SIG-M5 treated with dmso at 0.1 percent for 504 hours (cell line): Measurements from ENCODE around the gene ADARB2.

Experiments used
- DNase-seq: peaks from one replicate; lab custom pipeline; 2025; ENCODE audit not compliant: unreplicated experiment; lab: John Stamatoyannopoulos, UW

ADARB2 gene

DNA sequence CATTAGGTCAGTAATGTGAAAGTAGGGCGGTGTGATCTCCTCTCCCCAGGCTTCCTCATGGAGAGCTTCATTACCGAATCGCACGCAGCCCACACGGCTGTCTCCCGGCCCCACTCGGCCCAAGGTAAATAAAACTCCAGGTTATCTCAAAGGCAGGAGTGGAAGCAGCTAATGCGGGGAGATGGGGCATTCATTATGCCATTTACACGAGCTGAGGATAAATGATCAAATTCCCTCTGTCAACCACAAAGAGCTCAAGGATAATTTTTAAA is 93.5 kb downstream of the ADARB2 start:
- no peak for DNase-seq

DNA sequence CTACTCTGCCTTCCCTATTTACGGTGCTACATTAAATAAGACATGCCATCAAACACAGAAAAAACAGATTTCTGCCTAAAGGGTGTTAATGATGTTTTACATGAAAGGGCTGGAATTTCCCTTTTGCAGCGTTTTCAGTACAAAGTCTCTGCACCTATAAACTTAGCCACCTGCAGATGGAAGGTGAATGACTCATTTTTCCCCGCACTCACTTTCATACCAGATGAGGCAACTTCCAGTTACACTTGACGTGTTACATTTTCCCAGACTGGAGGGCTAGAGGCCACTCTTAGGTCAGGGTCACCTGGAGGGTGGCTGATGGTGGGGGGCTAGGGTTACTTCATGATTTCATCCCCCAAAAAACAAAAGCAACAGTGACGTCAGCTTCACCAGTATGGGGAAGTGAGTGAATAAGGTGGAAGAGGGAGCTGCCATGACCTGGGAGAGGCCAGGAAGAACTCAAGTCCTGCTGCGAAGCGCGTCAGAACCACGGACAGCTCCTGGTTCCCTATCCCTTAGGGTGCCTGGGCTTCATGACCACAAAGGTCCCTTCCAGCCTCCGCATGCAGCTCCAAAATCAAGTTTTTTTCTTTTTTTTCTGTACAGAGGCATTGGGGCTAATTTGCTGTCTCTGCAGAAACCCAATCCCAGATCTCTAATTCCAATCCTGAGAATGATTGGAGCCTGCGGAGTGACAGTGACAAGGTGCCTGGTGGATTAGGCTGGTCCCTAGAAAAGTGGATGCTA is 94.0 kb downstream of the ADARB2 start:
- DNase-seq = peak; percentile 20

DNA sequence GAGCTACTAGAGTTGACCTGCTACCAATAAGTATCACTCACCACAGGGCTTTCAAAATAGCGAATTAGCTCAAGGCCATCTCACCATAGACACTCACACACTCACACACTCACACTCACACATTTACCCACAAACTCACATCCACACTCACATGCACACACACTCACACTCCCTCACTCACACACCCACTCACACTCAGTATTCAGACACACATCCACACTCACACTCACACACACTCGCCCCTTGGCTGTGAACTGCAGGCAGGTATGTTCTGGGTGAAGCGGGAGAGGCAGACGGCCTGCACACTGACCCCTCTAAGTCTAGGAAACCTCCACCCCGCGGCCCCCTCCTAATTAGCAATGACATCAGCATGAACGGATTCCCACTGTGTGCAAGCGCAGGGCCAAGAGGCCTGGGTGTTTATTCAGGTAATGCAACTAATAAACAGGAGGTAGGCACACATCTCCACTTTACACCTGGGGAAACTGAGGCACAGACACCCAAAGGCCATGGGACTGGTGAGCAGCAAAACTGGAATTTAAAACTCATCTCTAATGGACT is 94.6 kb downstream of the ADARB2 start:
- DNase-seq = no peak

DNA sequence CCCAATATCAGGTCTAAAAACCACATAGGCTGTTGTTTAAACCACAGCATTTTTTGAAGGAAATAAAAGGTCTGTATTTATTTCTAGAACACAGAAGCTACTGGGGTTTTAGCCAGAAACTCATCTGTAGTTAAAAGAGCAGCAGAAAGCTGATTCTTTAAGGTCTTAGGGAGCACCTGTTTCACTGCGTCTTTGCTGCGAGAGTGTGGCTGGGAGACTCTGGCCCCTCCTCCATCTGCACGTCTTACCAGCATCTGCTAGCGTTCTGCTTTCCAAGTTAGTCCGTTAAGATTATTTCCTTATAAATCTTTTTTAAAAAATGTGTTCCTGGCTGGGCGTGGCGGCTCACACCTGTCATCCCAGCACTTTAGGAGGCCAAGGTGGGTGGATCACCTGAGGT is 95.9 kb downstream of the ADARB2 start:
- no peak for DNase-seq

DNA sequence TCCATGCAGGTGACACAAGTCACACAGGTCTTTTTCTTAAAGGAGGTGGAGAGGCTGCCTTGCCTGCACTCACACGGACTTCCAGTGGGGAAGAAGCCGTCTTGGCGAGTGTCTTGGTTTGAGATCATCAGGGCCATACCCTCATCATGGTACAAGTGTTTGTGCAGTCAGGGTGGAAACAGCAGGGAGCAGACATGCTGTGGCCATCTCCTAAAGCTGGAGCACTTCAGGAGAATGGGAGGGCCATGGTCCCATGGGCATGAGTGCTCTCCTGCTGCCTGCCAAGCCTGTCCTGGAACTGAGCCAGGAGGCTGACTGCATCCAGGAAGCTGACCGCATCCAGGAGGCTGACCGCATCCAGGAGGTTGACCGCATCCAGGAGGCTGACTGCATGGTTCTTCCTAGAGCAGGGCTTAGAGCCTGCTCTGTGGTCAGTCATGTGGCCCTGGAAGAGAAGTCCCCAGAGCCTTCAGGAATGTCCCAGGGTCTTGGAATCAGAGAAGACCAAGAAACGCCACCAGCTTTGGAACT is 98.4 kb downstream of the ADARB2 start:
- no peak for DNase-seq

DNA sequence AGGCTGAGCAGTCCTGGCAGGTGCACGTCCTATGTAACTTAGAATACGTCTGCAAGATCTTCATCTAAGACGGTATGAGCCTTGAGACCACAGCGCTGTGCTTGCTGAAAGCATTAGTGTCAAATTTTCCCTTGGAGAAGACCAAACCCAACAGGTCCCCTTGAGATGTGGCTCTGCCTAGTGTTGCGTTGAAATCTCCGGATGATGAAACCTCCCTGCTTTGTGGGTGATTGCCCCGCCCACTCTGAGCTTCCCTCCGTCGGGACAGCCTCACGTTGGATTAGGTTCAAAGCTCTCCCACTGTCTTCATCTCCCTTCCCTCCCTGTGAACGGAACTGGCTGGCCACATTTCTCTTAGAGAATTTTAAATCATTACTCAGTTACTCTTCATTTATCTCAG is 102.0 kb downstream of the ADARB2 start:
- no peak for DNase-seq

DNA sequence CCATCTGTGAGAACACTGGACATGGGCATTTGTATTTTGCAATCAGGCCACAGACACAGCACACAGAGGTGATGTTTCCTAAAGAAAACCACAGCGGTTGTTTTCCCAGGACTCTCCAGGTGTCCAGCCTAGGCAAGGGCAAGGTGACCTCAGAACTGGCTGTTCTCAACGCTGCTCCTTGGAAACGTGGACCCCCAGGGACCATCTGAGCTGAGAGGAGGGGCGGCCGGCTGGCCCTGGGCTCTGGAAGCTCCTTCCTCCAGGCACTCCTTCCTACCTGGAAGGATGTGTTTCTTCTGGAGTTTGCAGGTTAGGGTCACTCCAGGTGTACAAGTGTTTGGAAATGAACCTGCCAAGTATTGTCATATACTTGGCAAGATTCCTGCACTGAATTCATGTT is 103.1 kb downstream of the ADARB2 start:
- no peak for DNase-seq

DNA sequence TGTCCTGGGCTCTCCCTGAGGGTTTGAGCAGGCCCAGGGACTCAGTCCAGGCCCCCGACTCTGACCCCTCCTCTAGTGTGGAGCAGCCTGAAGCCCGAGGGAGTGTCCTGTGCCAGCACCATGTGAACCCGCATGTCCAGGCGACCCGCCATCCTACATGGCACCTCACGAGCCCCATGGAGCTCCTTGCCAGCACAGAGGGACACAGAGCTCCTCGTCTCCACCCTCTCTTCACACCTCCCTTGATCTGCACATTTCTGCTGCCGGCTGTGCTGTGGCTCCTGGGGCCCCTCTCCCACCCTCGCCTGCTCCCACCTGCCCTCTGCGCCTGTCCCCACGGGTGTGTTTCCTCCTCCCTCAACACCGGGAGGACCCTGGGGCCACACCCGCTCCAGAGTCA is 103.5 kb downstream of the ADARB2 start:
- DNase-seq = no peak

DNA sequence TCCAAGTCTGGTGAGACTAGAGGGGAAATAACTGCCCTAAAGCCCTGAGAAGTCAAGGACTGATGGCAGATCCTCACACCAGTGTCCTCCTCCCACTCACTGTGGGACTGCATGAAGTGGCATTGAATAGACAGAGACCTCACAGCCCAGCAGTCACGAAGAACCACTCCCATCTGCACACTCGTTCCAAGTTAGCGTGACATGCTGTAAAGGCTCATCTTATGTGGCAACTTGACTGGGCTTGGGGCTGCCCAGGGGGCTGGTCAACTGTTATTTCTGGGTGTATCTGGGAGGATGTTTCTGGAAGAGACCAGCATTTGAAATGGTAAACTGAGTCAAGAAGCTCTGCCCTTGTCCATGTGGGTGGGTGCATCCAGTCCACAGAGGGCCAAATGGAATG is 104.7 kb downstream of the ADARB2 start:
- DNase-seq = no peak

DNA sequence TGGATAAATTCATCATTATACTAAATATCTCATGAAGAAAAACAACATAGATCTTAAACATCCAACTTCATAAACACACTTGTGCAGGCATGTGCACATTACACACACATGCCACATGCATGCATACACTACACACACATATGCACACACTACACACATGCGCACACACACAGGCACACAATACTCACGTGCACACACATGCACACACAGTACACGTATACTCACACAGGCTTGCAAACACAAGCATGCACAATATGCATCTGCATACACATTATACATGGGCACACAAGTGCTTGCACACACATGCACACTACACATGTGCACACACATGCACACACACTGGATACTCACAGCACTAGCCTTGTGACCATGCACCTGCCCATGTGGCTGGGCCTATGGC is 105.2 kb downstream of the ADARB2 start:
- DNase-seq = no peak

DNA sequence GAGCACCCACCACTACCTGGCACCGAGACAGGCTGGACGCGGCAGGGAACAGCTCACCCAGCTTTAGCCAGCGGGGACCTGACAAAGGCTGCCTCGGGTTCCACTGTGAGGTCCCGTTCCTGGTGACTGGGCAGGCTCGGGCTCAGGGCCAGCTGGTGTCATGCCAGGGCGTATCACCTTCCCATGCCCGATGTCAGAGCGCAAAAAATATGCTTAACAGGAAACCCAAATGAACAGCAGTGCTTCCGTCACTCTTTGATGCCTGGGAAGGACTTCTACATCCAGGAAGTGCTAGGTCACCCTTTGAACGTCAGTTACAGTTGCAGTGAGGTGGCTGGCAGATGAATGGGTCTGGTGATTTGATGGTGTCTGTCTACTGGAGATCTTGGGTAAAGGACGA is 106.0 kb downstream of the ADARB2 start:
- DNase-seq = no peak

DNA sequence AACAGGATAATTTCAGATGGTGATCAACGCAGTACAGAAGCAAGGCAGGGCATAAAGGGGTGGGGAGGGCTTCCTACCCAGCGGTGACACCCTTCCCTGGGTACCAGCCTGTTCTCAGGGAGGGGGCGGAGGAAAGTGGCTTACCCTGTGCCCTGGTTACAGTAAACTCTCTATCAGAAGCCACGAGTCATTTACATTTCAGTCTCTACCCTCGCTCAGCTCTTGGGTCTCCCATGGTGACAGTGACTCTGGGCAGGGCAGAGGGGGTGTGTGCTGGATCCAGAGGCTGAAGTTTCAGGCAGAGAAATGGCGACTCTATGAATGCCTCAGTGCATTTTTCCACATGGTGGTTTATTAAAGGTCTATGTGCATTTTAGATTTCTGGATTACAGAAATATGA is 107.0 kb downstream of the ADARB2 start:
- DNase-seq = no peak

DNA sequence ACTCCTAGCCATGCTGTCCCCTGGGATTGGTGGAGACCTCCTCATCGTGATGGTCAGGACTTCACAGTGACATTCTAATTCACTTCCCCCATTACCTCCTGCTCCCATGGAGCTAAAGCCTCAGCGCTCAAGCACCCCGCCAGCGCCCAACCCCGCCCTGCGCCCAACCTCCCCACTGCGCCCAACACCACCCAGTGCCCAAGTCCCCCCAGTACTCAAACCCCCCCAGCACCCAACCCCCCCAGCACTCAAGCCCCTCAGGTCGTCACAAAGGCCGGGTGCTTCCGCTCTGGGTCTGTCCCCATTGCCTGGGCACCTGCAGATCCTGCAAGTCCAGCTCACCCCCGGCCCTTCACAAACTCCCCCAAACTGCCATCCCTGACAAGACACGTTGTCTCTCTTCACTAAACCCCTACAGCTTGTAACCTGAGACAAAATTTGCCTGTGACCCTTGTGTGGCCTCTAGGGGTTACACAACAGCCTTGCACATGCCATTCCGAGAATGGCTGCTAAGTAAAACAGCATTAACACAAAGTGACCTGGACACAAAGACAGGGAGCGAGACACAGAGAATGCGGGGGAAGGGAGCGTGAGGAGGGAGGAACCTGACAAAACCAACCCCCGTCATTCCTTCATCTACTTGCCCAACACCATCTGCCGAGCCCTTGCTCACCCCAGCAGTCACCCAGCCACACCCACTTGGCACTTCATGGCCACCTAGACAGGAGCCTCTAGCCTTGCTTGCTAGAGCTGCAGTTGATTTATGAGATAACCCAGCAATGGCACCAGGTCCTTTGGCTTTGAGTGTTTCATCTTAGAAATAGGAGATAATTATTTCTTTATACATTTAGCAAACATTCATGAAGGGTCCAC is 107.8 kb downstream of the ADARB2 start:
- no peak for DNase-seq

DNA sequence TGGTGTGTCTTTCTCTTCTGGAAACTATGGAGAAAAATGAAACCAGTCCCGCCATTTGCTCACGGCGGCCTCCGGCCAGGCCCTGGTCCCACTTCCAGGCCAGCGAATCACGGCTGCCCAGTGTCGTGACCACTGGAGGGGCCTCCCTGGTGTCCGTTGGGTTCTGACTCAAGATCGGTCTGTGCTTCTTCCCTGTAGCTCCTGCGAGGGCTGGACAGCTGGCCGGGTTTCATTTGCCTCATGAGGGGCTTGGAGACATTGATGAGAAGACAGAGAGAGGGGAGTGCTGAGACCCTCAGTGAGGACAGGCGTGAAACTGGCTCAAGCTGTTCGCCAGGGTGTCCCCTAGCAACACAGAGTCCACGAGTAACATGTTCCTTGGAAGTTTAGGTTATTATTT is 108.6 kb downstream of the ADARB2 start:
- DNase-seq = no peak

DNA sequence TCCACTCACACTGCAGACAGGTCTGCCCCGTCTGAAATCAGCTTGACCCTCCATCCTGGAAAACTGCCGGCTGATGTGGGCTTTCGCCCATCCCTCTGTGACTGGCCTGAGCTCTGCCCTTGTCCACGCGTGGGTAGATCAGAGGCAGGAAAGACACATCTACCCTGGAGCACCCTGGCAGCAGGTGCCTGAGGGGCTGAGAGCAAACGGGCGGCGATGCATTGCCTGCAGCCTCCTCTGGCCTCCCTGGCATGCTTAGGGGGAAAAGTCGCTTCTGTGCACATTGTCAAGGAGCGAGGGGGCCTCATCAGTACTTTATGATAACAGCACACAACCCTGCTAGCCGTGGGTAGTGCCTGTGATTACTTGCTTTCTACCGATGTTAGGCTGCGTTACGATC is 109.4 kb downstream of the ADARB2 start:
- DNase-seq = no peak

DNA sequence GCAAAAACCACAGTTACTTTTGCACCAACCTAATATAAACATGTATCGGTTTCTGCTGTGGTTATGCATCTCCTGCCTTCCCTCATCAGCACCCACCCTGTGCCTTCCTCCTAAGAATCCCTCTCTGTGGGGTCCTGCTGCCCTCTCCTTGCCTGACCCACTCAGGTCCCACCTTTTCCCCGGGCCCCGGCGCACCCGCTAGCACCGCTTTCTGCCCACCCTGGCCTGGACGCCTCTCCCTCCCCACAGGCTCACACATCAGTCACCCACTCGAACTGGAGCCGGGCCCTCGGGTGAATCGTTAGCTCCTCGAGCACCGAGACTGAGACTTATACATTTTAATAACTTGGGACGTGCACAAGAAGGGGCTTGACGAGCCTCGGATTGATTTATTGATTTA is 110.5 kb downstream of the ADARB2 start:
- DNase-seq = no peak

DNA sequence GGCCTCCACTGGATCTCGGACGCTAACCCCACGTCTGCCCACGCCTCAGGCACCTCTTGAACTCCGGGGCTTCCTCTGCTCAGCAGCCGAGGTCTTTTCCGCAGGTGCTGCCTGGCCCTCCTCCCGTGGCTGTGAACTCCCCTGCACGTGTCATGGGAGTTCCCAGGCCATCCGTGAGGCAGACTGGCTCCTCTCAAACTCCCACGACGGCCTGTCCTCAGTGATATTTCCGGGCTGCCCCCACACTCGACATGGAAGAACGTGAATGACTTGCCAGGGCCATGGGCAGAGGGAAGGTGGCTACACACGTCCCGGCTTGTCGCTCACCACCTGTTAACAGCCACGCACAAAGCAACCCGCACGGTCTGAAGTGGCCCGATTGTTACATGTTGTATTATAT is 110.9 kb downstream of the ADARB2 start:
- DNase-seq = no peak

DNA sequence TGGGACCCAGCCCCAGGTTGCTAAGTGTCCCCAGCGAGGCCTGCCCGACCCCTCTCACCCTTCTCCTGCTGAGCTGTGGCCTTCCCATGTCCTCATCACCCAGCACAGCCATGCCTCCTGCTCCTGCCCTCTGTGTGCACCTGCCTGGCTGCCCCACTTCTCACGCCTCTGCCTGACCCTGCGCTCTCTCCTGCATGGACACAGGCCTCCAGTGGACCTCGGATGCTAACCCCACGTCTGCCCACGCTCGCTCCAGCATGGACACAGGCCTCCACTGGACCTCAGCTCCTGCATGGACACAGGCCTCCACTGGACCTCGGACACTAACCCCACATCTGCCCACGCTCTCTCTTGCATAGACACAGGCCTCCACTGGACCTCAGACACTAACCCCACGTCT is 111.6 kb downstream of the ADARB2 start:
- DNase-seq = no peak

DNA sequence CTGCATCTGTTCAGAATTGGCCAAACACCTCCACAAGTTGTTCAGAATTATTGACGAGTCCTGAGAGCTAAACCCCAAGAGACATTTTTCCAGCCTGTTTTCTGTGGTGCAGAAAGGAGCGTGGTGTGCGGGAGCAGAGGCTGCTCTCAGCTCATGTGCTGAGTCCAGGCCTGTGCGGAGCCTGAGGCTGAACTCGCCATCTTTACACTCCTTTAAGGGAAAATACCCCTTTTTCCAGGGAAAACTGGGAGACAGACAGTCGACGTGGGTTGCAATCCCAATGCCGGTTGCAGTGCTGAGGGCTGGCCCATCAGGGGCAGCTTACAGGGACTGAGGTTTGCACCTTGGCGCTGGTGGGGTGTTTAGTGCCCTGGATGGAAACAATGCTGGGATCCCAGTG is 112.2 kb downstream of the ADARB2 start:
- no peak for DNase-seq

DNA sequence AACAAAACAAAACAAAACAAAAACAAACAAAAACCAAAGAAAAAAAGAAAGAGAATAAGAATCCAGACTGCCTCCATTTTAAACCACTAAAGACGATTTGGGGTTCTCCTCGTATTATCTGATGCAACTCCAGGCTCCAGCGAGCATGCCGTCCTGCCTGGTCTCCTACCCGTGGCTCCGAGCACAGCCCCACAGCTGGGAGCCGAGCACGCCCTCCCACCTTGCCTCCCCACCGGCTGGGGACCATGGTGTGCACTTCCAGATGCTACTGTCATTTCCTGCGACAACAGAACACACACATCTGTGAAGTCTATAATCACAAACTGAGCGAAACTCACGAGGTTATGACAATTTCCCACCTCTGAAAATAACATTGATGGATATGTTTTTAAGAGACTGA is 113.1 kb downstream of the ADARB2 start:
- DNase-seq = no peak

DNA sequence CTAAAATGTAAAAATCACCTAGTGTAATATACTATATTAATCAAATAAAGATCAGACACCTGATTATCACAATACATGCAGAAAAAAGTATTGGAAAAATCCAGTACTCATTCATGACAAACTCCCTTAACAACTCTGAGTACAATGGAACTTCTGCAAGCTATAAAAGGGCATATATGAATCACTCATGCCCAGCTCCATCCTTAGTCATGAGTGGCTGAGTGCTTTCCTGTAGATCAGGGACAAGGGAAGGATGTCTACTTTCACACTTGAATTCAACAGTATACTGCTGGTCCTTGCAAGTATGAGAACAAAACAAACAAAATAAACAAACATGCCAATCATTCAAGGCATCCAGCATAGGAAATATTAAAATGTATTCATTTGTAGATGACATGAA is 116.5 kb downstream of the ADARB2 start:
- no peak for DNase-seq
